ENCODE results near the gene RADIL. TPM values are rescaled to one million over a fixed set of nuclear protein-coding genes. Genes with fewer than 3 reads are reported as not detected.

RADIL gene
- total and polyA plus RNA-seq, 2 of the 13 experiments (the other 11 are each of a cell fraction or from before 2014, with no cell fraction given) = 0.05 to 0.09 TPM

GRCh38 chr7:4850262-4850795 lies 33.2 kb downstream of the RADIL start (continued):
- TF ChIP-seq ZNF614 (CRISPR knock-in tag; IDR thresholded peaks at IDR 0.05; ENCODE audit: borderline replicate concordance) = no peak
- TF ChIP-seq NKX3-1 (CRISPR knock-in tag; IDR thresholded peaks at IDR 0.05) = no peak
- TF ChIP-seq ZNF576 (CRISPR knock-in tag; IDR thresholded peaks at IDR 0.05) = no peak
- no peak for TF ChIP-seq BRF2 (CRISPR knock-in tag; IDR thresholded peaks at IDR 0.05)
- no peak for TF ChIP-seq POLR2AphosphoS2 (IDR thresholded peaks at IDR 0.05; ENCODE audit: low read depth, low read length)

- no peak overlapping the region for H2AFZ ChIP-seq (ENCODE audit: low read length)
- H3K4me2 ChIP-seq (ENCODE audit: low read depth, low read length) = no peak overlapping the region
- ATAC-seq = peak; percentile 77
- no peak overlapping the region for H3K4me3 ChIP-seq (replicated peaks in 1 of 3; ENCODE audit: insufficient read depth in 1 of 3, low read depth in 2 of 3, low read length in 3 of 3)
- H3K4me1 ChIP-seq (ENCODE audit: insufficient read depth, low read length) = no peaks in the 10 kb centered on the region
- H3K9me3 ChIP-seq (ENCODE audit: low read length) = no peaks in the 10 kb centered on the region
- no peaks in the 10 kb centered on the region for H3K36me3 ChIP-seq (replicated peaks in 1 of 2; ENCODE audit: control insufficient read depth in 1 of 2, insufficient read depth in 2 of 2, low read length in 2 of 2)
- BruUV-seq (replicated peaks) = no TSS peak
- H3K27me3 ChIP-seq (ENCODE audit: control insufficient read depth in 1 of 2, insufficient read depth in 2 of 2, low read length in 2 of 2) = peaks cover 0 to 26% of the 10 kb centered on the region in 2 experiments; a peak in 2 of 5 replicates
- H4K20me1 ChIP-seq (ENCODE audit: insufficient read depth, low read length) = no peaks in the 10 kb centered on the region
- no peak overlapping the region for H3K9ac ChIP-seq (ENCODE audit: insufficient read depth, low read depth, low read length)
- no peaks in the 10 kb centered on the region for H3K79me2 ChIP-seq (ENCODE audit: insufficient read depth, low read length)
- WGBS (ENCODE audit: low lambda C conversion rate) = 26% methylated on average over 4 of the region's 4 CpGs
- intact Hi-C loops (cut with micrococcal nuclease; ENCODE audit: unreplicated experiment) (loop anchor here (1.0 to 10.0 kb wide), 3 partner anchors 33 to 935 kb away; partner anchors contain the start of genes RADIL and RNF216), in situ Hi-C loops (cut with HindIII; ENCODE audit: extremely low pct_ligation_motif_present, low pct_unique_long_range_greater_than_20kb) (no loop called here)
- FAIRE-seq = no peak
- peak; percentile 48 for DNase-seq (ENCODE audit: low spot score)
- no peak overlapping the region for H3K27ac ChIP-seq (ENCODE audit: extremely low read length, insufficient read depth, low read length)
- POLR2A ChIA-PET = no interaction called here
- CTCF ChIA-PET (ENCODE audit: low intra/inter-chr PET ratio, low total read pairs) = interaction anchor here (0.9 kb wide), 1 partner anchor 236 kb away, joined by 3 read pairs; no protein-coding TSS in a partner anchor
- TF ChIP-seq RBAK (CRISPR knock-in tag; IDR thresholded peaks at IDR 0.05) (no peak), SOX13 (IDR thresholded peaks at IDR 0.05) (no peak), SOX13 (CRISPR knock-in tag; conservative IDR thresholded peaks at IDR 0.05 in 1 of 2, IDR thresholded peaks at IDR 0.05 in 1 of 2) (no peak), ZFAT (CRISPR knock-in tag; conservative IDR thresholded peaks at IDR 0.05) (no peak), JUN (CRISPR knock-in tag; IDR thresholded peaks at IDR 0.05) (no peak), ZSCAN31 (CRISPR knock-in tag; IDR thresholded peaks at IDR 0.05; ENCODE audit: low read depth) (no peak), TEAD3 (CRISPR knock-in tag; optimal IDR thresholded peaks at IDR 0.05; ENCODE audit: borderline replicate concordance) (peak; percentile 37), ZNF576 (CRISPR knock-in tag; IDR thresholded peaks at IDR 0.05) (no peak), ATF2 (CRISPR knock-in tag; IDR thresholded peaks at IDR 0.05) (no peak), SNAI1 (CRISPR knock-in tag; IDR thresholded peaks at IDR 0.05; ENCODE audit: borderline replicate concordance) (no peak), ZNF768 (CRISPR knock-in tag; IDR thresholded peaks at IDR 0.05) (no peak), STAG1 (CRISPR knock-in tag; IDR thresholded peaks at IDR 0.05) (peak; percentile 79), ZNF121 (CRISPR knock-in tag; IDR thresholded peaks at IDR 0.05) (no peak)
Observed at GRCh38 chr7:4849390-4849789, 34.1 kb downstream of the RADIL start.
